ENCODE measurements around the gene UBC.

DNA sequence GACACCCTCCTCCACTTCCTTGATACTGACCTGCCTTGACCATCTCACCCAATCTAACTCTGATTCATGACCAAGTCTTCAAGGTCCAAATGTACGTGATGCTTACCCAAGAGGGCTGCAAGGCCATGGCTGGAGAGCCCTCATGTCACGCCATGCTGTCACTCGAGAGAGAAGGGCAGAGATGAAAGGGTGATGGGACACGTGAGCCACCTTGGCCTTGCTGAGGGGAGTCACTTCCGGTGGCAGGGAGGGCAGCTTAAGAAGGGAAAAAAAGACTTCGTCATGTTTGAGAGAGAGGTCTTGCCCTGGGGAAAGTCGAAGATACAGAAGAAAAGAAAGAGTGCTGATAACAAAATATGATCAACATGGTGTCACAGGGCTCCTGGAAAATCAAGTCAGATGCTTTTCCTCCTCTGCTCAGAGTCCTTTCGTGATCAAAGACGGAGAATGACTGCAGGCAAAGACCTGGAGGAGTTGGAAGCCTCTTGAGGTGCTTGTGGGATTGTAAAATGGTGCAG, 47.5 kb downstream of the UBC start:
- TF ChIP-seq CTCF (IDR thresholded peaks at IDR 0.05) (no peak), POLR2A (IDR thresholded peaks at IDR 0.05) (no peak)
